H1 (cell line): ENCODE results near the gene DYRK1A. TPM values are rescaled to one million over a fixed set of nuclear protein-coding genes. Genes with fewer than 3 reads are reported as not detected.

ENCODE experiments used
- CTCF ChIA-PET: fragments of 300-600 bp; sonication (Branson Sonifier 250); formaldehyde crosslinking; loops from one replicate; lab custom pipeline; 2021; ENCODE audit not compliant: partially characterized antibody; lab: Charles Lee
- POLR2A ChIA-PET: fragments of 300-600 bp; sonication (Branson Sonifier 250); formaldehyde crosslinking; loops from one replicate; lab custom pipeline; 2021; ENCODE audit warnings: inconsistent platforms; ENCODE audit not compliant: partially characterized antibody; lab: Charles Lee
- DNase-seq, 2 experiments: peaks; one replicate each; pipeline versions ENCODE4 v3.0.0 to v3.0.0-alpha.2; 2010 to 2022; ENCODE audit warnings: low spot score in 2 of 2, low read depth in 1 of 2, mixed read lengths in 1 of 2
- FAIRE-seq: peaks from 2 replicates; lab custom pipeline; 2011; peaks lifted over from hg19 to GRCh38; lab: Jason Lieb, UNC
- H2AFZ ChIP-seq: 2 replicates; pipeline ENCODE4 v1.8.1; 2012; ENCODE audit warnings: low read length, inconsistent platforms
- H2AK5ac ChIP-seq: 2 replicates; pipeline ENCODE4 v1.6.1; 2013; ENCODE audit warnings: low read depth, low read length
- H2BK120ac ChIP-seq: replicated peaks from 2 replicates; pipeline ENCODE3; 2013; ENCODE audit warnings: low read depth, low read length, inconsistent platforms
- H2BK12ac ChIP-seq: 2 replicates; pipeline ENCODE4 v1.6.1; 2013; ENCODE audit warnings: low read depth, low read length
- H2BK15ac ChIP-seq: 2 replicates; pipeline ENCODE4 v1.6.1; 2013; ENCODE audit warnings: low read length
- H2BK20ac ChIP-seq: 2 replicates; pipeline ENCODE4 v1.6.1; 2013; ENCODE audit warnings: low read length
- H2BK5ac ChIP-seq: 2 replicates; pipeline ENCODE4 v1.6.1; 2013; ENCODE audit warnings: low read depth, low read length
- H3K14ac ChIP-seq: 2 replicates; pipeline ENCODE4 v1.6.1; 2013; ENCODE audit warnings: inconsistent platforms; ENCODE audit not compliant: insufficient read length
- H3K18ac ChIP-seq: 2 replicates; pipeline ENCODE4 v1.6.1; 2013; ENCODE audit warnings: low read length; ENCODE audit errors: extremely low read depth
- H3K23ac ChIP-seq: 2 replicates; pipeline ENCODE4 v1.6.1; 2013; ENCODE audit warnings: inconsistent platforms; ENCODE audit not compliant: insufficient read length
- H3K23me2 ChIP-seq: 2 replicates; pipeline ENCODE4 v1.6.1; 2013; ENCODE audit warnings: low read depth, low read length
- H3K27ac ChIP-seq: 2 replicates; pipeline ENCODE4 v1.6.1; 2011; ENCODE audit warnings: low read depth, low read length, inconsistent platforms
- H3K27me3 ChIP-seq, 4 experiments: replicated peaks in 1 of 4; 1 replicate in 1 of 4; 2 replicates in 3 of 4; pipeline versions ENCODE4 v1.6.1 to v1.8.1; 2011 to 2013; ENCODE audit warnings: low read length in 3 of 4, mild to moderate bottlenecking in 3 of 4, inconsistent platforms in 2 of 4, mixed read lengths in 2 of 4, moderate library complexity in 1 of 4; ENCODE audit not compliant: control insufficient read depth in 3 of 4, insufficient read depth in 3 of 4; ENCODE audit errors: extremely low read depth in 1 of 4
- H3K36me3 ChIP-seq, 4 experiments: 2 replicates each; pipeline versions ENCODE4 v1.6.1 to v1.8.1; 2011 to 2013; ENCODE audit warnings: mild to moderate bottlenecking in 4 of 4, low read length in 3 of 4, moderate library complexity in 2 of 4, control low read depth in 1 of 4, inconsistent platforms in 1 of 4; ENCODE audit not compliant: insufficient read depth in 4 of 4, control insufficient read depth in 2 of 4
- H3K4ac ChIP-seq: replicated peaks from 2 replicates; pipeline ENCODE3; 2013; ENCODE audit warnings: low read length, low read depth, mixed read lengths, inconsistent platforms; ENCODE audit not compliant: insufficient read length
- H3K4me1 ChIP-seq, 4 experiments: replicated peaks in 1 of 4; 1 replicate in 1 of 4; 2 replicates in 3 of 4; pipeline versions ENCODE4 v1.6.1 to v1.8.1; 2011 to 2013; ENCODE audit warnings: low read length in 3 of 4, inconsistent platforms in 2 of 4, mixed read lengths in 1 of 4; ENCODE audit not compliant: insufficient read depth in 4 of 4, control insufficient read depth in 3 of 4
- H3K4me2 ChIP-seq, 2 experiments: 2 replicates each; pipeline versions ENCODE4 v1.6.1 to v1.8.1; 2011 to 2013; ENCODE audit warnings: low read depth in 2 of 2, low read length in 2 of 2, control low read depth in 1 of 2, inconsistent platforms in 1 of 2, mild to moderate bottlenecking in 1 of 2; ENCODE audit not compliant: insufficient read depth in 1 of 2
- H3K4me3 ChIP-seq, 4 experiments: fragments of 200-600, 300-600 bp in 1 of 4; sonication (generic), shearing (Covaris generic), sonication (Bioruptor Twin) in 1 of 4; 2 replicates each; pipeline versions ENCODE4 v1.5.1 to v1.8.1; 2011 to 2016; ENCODE audit warnings: low read length in 4 of 4, low read depth in 3 of 4, control low read depth in 2 of 4, inconsistent platforms in 2 of 4, mild to moderate bottlenecking in 2 of 4, mixed read lengths in 1 of 4, moderate library complexity in 1 of 4; ENCODE audit not compliant: insufficient read depth in 2 of 4; ENCODE audit errors: extremely low read depth in 1 of 4
- H3K56ac ChIP-seq: replicated peaks from 2 replicates; pipeline ENCODE3; 2013; ENCODE audit warnings: low read depth, mild to moderate bottlenecking, mixed read lengths, low read length, inconsistent platforms; ENCODE audit not compliant: insufficient read length
- H3K79me1 ChIP-seq: 2 replicates; pipeline ENCODE4 v1.6.1; 2013; ENCODE audit warnings: low read depth, low read length, control low read depth
- H3K79me2 ChIP-seq, 2 experiments: 2 replicates each; pipeline versions ENCODE4 v1.6.1 to v1.8.1; 2012 to 2013; ENCODE audit warnings: low read length in 2 of 2, mild to moderate bottlenecking in 2 of 2, inconsistent platforms in 1 of 2; ENCODE audit not compliant: insufficient read depth in 2 of 2, control insufficient read depth in 1 of 2
- H3K9ac ChIP-seq, 4 experiments: replicated peaks in 1 of 4; 1 replicate in 1 of 4; 2 replicates in 3 of 4; pipeline versions ENCODE4 v1.6.1 to v1.8.1; 2011 to 2013; ENCODE audit warnings: low read depth in 3 of 4, low read length in 3 of 4, control low read depth in 2 of 4, mild to moderate bottlenecking in 2 of 4, moderate library complexity in 2 of 4, inconsistent platforms in 1 of 4; ENCODE audit errors: extremely low read depth in 1 of 4
- H3K9me3 ChIP-seq, 2 experiments: 2 replicates each; pipeline versions ENCODE4 v1.6.1 to v1.8.1; 2012 to 2013; ENCODE audit warnings: mild to moderate bottlenecking in 2 of 2, moderate library complexity in 2 of 2, control low read depth in 1 of 2, inconsistent platforms in 1 of 2, low read depth in 1 of 2, low read length in 1 of 2, mixed read lengths in 1 of 2; ENCODE audit not compliant: insufficient read depth in 2 of 2
- H4K20me1 ChIP-seq, 2 experiments: replicated peaks in 1 of 2; 2 replicates each; pipeline versions ENCODE3 to v1.8.1; 2011 to 2013; ENCODE audit warnings: inconsistent platforms in 2 of 2, low read length in 2 of 2, mild to moderate bottlenecking in 1 of 2; ENCODE audit not compliant: insufficient read depth in 2 of 2, control insufficient read depth in 1 of 2
- H4K5ac ChIP-seq: 2 replicates; pipeline ENCODE4 v1.6.1; 2013; ENCODE audit warnings: low read length, low read depth, mixed read lengths, inconsistent platforms; ENCODE audit not compliant: insufficient read length
- H4K8ac ChIP-seq: 2 replicates; pipeline ENCODE4 v1.8.0; 2013; ENCODE audit warnings: mild to moderate bottlenecking, moderate library complexity, low read length, inconsistent platforms; ENCODE audit not compliant: insufficient read depth; ENCODE audit errors: extremely low read depth
- H4K91ac ChIP-seq: replicated peaks from 2 replicates; pipeline ENCODE3; 2013; ENCODE audit warnings: low read length, mixed read lengths, inconsistent platforms; ENCODE audit not compliant: insufficient read length
- ASH2L ChIP-seq: fragments of 200-600, 300-600 bp; sonication (generic); IDR thresholded peaks from one replicate; pipeline ENCODE4 v1.7.1; 2017; ENCODE audit warnings: low read length
- BACH1 ChIP-seq: IDR thresholded peaks from 2 replicates; pipeline ENCODE4 v1.6.1; 2012; ENCODE audit warnings: low read length, improper control_type of control experiment
- GABPA ChIP-seq: IDR thresholded peaks from 2 replicates; pipeline ENCODE4 v1.6.1; 2011; ENCODE audit warnings: mild to moderate bottlenecking, low read length, moderate library complexity, borderline replicate concordance; ENCODE audit not compliant: insufficient read depth
- JUN ChIP-seq: IDR thresholded peaks from 2 replicates; pipeline ENCODE4 v1.6.1; 2011; ENCODE audit warnings: low read depth, mild to moderate bottlenecking, improper control_type of control experiment, low read length
- MAFK ChIP-seq: IDR thresholded peaks from 2 replicates; pipeline ENCODE4 v1.6.1; 2012; ENCODE audit warnings: low read depth, mild to moderate bottlenecking, improper control_type of control experiment, low read length
- NRF1 ChIP-seq: IDR thresholded peaks from 2 replicates; pipeline ENCODE4 v1.6.1; 2011; ENCODE audit warnings: mild to moderate bottlenecking, low read depth, low read length, improper control_type of control experiment
- RAD21 ChIP-seq, 2 experiments: IDR thresholded peaks in 1 of 2; conservative IDR thresholded peaks in 1 of 2; 2 replicates each; pipeline ENCODE4 v1.6.1; 2011; ENCODE audit warnings: low read depth in 2 of 2, low read length in 2 of 2, improper control_type of control experiment in 1 of 2, inconsistent platforms in 1 of 2, mild to moderate bottlenecking in 1 of 2, moderate library complexity in 1 of 2
- RFX5 ChIP-seq: IDR thresholded peaks from 2 replicates; pipeline ENCODE4 v1.6.1; 2011; ENCODE audit warnings: low read depth, low read length, improper control_type of control experiment, borderline replicate concordance
- SP1 ChIP-seq: IDR thresholded peaks from 2 replicates; pipeline ENCODE4 v1.6.1; 2011; ENCODE audit warnings: low read depth, low read length
- SUZ12 ChIP-seq: fragments of 200-600 bp; sonication (generic); IDR thresholded peaks from 2 replicates; pipeline ENCODE4 v1.6.1; 2012; ENCODE audit warnings: mild to moderate bottlenecking, inconsistent platforms, low read length, moderate library complexity, mixed read lengths
- TCF12 ChIP-seq: IDR thresholded peaks from 2 replicates; pipeline ENCODE4 v1.6.1; 2011; ENCODE audit warnings: low read depth, mild to moderate bottlenecking, low read length
- WGBS, 2 experiments: shearing (Covaris generic) in 1 of 2; methylation state at CpG; one replicate each; pipeline versions ENCODE4 v1.1.6 to v1.1.7; 2013 to 2015; ENCODE audit warnings: low lambda C conversion rate in 2 of 2, mixed read lengths in 2 of 2, inconsistent platforms in 1 of 2, low coverage in 1 of 2, missing lambda C conversion rate in 1 of 2; ENCODE audit not compliant: insufficient replicate concordance in 2 of 2, insufficient coverage in 1 of 2, insufficient read length in 1 of 2; ENCODE audit errors: extremely low coverage in 1 of 2, missing lambda C conversion rate in 1 of 2; 5-methylcytosine and 5-hydroxymethylcytosine counted together
- polyA plus RNA-seq, 7 experiments: library from polyadenylated mRNA; depleted of rRNA in 3 of 7; stranded (reverse) in 5 of 7; unstranded in 2 of 7; fragments of >200 nt in 5 of 7; fragments of 200-250 nt in 2 of 7; gene quantifications; 1 replicate in 5 of 7; 2 replicates in 1 of 7; 4 replicates in 1 of 7; pipeline versions ENCODE4 v1.2.1 to v1.2.3, GENCODE V29; 2011 to 2013; ENCODE audit warnings: missing spikeins in 2 of 7, mixed read lengths in 2 of 7
- total RNA-seq: library from RNA; stranded (reverse); fragmentation: NEBNext Ultra II Directional; extraction: Animal tissue kit (Norgen Biotek cat#: 25700); gene quantifications from 2 replicates; pipeline ENCODE4 v1.2.1, GENCODE V29; 2021
- TF ChIP-seq, protein P1 (sequence below): IDR thresholded peaks from 2 replicates; pipeline ENCODE4 v1.6.1; 2012; ENCODE audit warnings: inconsistent platforms
- TF ChIP-seq, protein P2 (sequence below): IDR thresholded peaks from 2 replicates; pipeline ENCODE4 v1.6.1; 2011; ENCODE audit warnings: low read length, improper control_type of control experiment

Gene DYRK1A
- total and polyA plus RNA-seq, 2 of the 8 experiments (the other 6 are each of a cell fraction or from before 2014, with no cell fraction given) = 61.1 to 62.2 TPM

DNA sequence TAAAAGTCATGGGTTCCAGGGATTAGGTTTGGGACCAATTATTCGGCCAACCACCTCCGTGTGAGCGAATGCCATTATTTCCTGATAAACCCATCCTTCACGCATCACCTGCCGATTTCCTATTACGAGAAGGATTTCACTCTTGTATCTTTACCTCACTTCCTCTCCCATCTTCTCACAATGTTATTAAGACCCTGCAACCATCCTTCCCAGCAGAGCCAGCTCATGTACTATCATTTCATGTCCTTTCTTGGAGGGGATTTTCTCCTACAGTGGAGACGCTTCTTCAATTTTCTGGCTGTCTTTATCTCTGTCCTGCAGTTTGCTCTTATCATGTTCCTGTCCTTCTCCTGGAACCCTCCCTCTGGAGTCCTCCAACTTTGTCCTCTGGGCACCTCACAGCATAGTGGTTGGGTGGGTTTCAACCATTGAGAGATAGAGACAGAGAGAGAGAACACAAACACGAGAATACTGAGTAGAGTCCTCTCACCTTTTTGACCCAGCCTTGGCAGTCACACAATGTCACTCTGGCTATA, 192.2 kb downstream of the DYRK1A start:
- no peak overlapping the region for H3K4me3 ChIP-seq
- H3K4me2 ChIP-seq = no peak overlapping the region
- no peak overlapping the region for H2BK20ac ChIP-seq
- H3K56ac ChIP-seq = no peak overlapping the region
- H3K23ac ChIP-seq = no peak overlapping the region
- no peak overlapping the region for H4K8ac ChIP-seq
- H2AFZ ChIP-seq = no peak overlapping the region
- no peak overlapping the region for H4K5ac ChIP-seq
- no peak overlapping the region for H3K14ac ChIP-seq
- peaks cover 0 to 9% of the 10 kb centered on the region in 2 experiments; a peak in 1 of 4 replicates for H3K9me3 ChIP-seq
- H3K4me1 ChIP-seq = peaks cover 0 to 6% (median 0%) of the 10 kb centered on the region in 4 experiments; a peak in 3 of 7 replicates
- ChIA-PET CTCF (no interaction called here), POLR2A (no interaction called here)
- no peak overlapping the region for H3K9ac ChIP-seq
- H2BK12ac ChIP-seq = no peak overlapping the region
- H3K79me2 ChIP-seq = no peaks in the 10 kb centered on the region
- H3K79me1 ChIP-seq = no peaks in the 10 kb centered on the region
- no peaks in the 10 kb centered on the region for H3K23me2 ChIP-seq
- FAIRE-seq (no peak), DNase-seq (no peak)
- no peak overlapping the region for H3K18ac ChIP-seq
- no peak overlapping the region for H4K91ac ChIP-seq
- 93% methylated on average over 8 of the region's 8 CpGs; no CpG with 5 or more reads in 1 of the 2 experiments for WGBS, 2 experiments
- no peak overlapping the region for H3K27ac ChIP-seq
- no peak overlapping the region for H2BK120ac ChIP-seq
- no peak overlapping the region for H2AK5ac ChIP-seq
- no peaks in the 10 kb centered on the region for H3K36me3 ChIP-seq
- H3K27me3 ChIP-seq = peaks cover 0 to 7% (median 3%) of the 10 kb centered on the region in 4 experiments; a peak in 5 of 7 replicates
- no peak overlapping the region for H2BK15ac ChIP-seq
- no peak overlapping the region for H3K4ac ChIP-seq
- H2BK5ac ChIP-seq = no peak overlapping the region
- H4K20me1 ChIP-seq = no peaks in the 10 kb centered on the region
- TF ChIP-seq NRF1 = no peak
- TF ChIP-seq, protein P1, sequence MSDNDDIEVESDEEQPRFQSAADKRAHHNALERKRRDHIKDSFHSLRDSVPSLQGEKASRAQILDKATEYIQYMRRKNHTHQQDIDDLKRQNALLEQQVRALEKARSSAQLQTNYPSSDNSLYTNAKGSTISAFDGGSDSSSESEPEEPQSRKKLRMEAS = no peak
- TF ChIP-seq SUZ12 = no peak
- no peak for TF ChIP-seq BACH1
- no peak for TF ChIP-seq RFX5
- TF ChIP-seq, protein P2, sequence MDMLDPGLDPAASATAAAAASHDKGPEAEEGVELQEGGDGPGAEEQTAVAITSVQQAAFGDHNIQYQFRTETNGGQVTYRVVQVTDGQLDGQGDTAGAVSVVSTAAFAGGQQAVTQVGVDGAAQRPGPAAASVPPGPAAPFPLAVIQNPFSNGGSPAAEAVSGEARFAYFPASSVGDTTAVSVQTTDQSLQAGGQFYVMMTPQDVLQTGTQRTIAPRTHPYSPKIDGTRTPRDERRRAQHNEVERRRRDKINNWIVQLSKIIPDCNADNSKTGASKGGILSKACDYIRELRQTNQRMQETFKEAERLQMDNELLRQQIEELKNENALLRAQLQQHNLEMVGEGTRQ = no peak
- TF ChIP-seq TCF12 = no peak
- TF ChIP-seq RAD21 (IDR thresholded peaks at IDR 0.05 in 1 of 2, conservative IDR thresholded peaks at IDR 0.05 in 1 of 2; ENCODE audit: low read depth in 2 of 2, low read length in 2 of 2) = no peak
- TF ChIP-seq JUN = no peak
- TF ChIP-seq ASH2L = no peak
- TF ChIP-seq SP1 = no peak
- TF ChIP-seq GABPA = no peak
- no peak for TF ChIP-seq MAFK
